Right lobe of liver (tissue), 6 donors: ENCODE measurements around the gene SLC9C1. TPM values are rescaled to one million over a fixed set of nuclear protein-coding genes. Genes with fewer than 3 reads are reported as not detected.

Experiments used
- ATAC-seq, 4 donors: fragments of 200-7000 bp; cut with Tn5 transposase; one replicate each; pipeline ENCODE4 v1.9.1; 2020; ENCODE audit warnings: mild to moderate bottlenecking in 4 of 4, moderate library complexity in 4 of 4
- DNase-seq, 3 donors: peaks; one replicate each; pipeline ENCODE4 v3.0.0-alpha.2; 2020
- H3K27ac ChIP-seq, 3 donors: fragments of 200-600 bp; one replicate each; pipeline ENCODE4 v1.8.0; 2022
- H3K27me3 ChIP-seq, 2 donors: fragments of 200-600 bp; one replicate each; pipeline ENCODE4 v1.8.0; 2022
- H3K36me3 ChIP-seq, 4 donors: fragments of 200-600 bp; sonication (generic) in 1 of 4; one replicate each; pipeline versions ENCODE4 v1.5.1 to v1.8.0; 2017 to 2022; ENCODE audit warnings: control low read depth in 1 of 4
- H3K4me1 ChIP-seq, 4 donors: fragments of 200-600 bp; sonication (generic) in 1 of 4; one replicate each; pipeline versions ENCODE4 v1.5.1 to v1.8.0; 2017 to 2022; ENCODE audit warnings: control low read depth in 1 of 4
- H3K4me3 ChIP-seq, 3 donors: fragments of 200-600 bp; one replicate each; pipeline ENCODE4 v1.8.0; 2022
- H3K9me3 ChIP-seq, 4 donors: fragments of 200-600 bp; sonication (generic) in 1 of 4; one replicate each; pipeline versions ENCODE4 v1.5.1 to v1.8.0; 2017 to 2022; ENCODE audit warnings: control low read depth in 1 of 4
- POLR2A ChIP-seq: fragments of 450-650 bp; IDR thresholded peaks from one replicate; pipeline ENCODE4 v1.6.1; 2017; ENCODE audit warnings: antibody characterized with exemption, mild to moderate bottlenecking
- WGBS: methylation state at CpG from one replicate; pipeline ENCODE4 v1.1.6; 2018; ENCODE audit warnings: low coverage, low lambda C conversion rate; ENCODE audit not compliant: insufficient coverage; ENCODE audit errors: missing lambda C conversion rate; 5-methylcytosine and 5-hydroxymethylcytosine counted together
- intact Hi-C, 2 donors: fragments of 100-400 bp; cut with DNase I; formaldehyde crosslinking; loops; one replicate each; pipeline versions ENCODE4 v1.11.2 to v1.14.1; 2022
- total RNA-seq, 6 experiments: library from RNA; depleted of rRNA in 2 of 6; stranded (reverse); fragments of >200 nt in 2 of 6; fragmentation: NEBNext Ultra II Directional in 3 of 6; extraction: Animal tissue kit (Norgen Biotek cat#: 25700) in 3 of 6; gene quantifications; one replicate each; pipeline versions ENCODE4 v1.1.0 to v1.2.4, GENCODE V29; 2016 to 2023
- TF ChIP-seq, protein P1 (sequence below), 4 donors: fragments of 200-600 bp in 3 of 4; fragments of 450-650 bp in 1 of 4; IDR thresholded peaks; one replicate each; pipeline versions ENCODE4 v1.5.1 to v1.8.0; 2016 to 2022; ENCODE audit warnings: antibody characterized with exemption in 4 of 4, mild to moderate bottlenecking in 2 of 4
- donor health status: DM: no; HTN: yes; CAD: no.
- donor health status: DM: no; HTN: no; CAD: no.
- donor health status: DM: no; HTN: no; CAD: no.
- donor health status: DM: no; HTN: yes; CAD: no.
- donor health status: DM: no; HTN: yes; CAD: no.

The SLC9C1 gene
- total RNA-seq, 6 experiments from 2014 or later = not detected

DNA sequence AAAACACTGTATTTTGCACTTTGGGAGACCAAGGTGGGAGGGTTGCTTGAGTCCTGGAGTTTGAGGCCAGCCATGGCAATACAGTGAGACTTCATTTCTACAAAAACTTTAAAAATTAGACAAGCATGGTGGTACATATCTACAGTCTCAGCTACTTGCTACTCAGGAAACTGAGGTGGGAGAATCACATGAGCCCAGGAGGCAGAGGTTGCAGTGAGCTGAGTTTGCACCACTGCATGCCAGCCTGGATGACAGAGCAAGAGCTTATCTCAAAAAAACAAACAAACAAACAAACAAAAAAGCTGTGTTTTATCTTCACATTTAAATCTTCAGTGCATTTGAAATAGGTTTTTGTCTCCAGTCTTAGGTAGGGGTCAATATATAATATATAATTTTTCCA lies 4.8 kb upstream of the SLC9C1 start:
- no peaks in the 10 kb centered on the region for H3K9me3 ChIP-seq
- intact Hi-C loops = no loop called here
- H3K27ac ChIP-seq = no peak overlapping the region
- H3K4me3 ChIP-seq = no peak overlapping the region
- no peaks in the 10 kb centered on the region for H3K27me3 ChIP-seq
- ATAC-seq (no peak), DNase-seq (no peak)
- no peaks in the 10 kb centered on the region for H3K36me3 ChIP-seq
- TF ChIP-seq, protein P1, sequence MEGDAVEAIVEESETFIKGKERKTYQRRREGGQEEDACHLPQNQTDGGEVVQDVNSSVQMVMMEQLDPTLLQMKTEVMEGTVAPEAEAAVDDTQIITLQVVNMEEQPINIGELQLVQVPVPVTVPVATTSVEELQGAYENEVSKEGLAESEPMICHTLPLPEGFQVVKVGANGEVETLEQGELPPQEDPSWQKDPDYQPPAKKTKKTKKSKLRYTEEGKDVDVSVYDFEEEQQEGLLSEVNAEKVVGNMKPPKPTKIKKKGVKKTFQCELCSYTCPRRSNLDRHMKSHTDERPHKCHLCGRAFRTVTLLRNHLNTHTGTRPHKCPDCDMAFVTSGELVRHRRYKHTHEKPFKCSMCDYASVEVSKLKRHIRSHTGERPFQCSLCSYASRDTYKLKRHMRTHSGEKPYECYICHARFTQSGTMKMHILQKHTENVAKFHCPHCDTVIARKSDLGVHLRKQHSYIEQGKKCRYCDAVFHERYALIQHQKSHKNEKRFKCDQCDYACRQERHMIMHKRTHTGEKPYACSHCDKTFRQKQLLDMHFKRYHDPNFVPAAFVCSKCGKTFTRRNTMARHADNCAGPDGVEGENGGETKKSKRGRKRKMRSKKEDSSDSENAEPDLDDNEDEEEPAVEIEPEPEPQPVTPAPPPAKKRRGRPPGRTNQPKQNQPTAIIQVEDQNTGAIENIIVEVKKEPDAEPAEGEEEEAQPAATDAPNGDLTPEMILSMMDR (IDR thresholded peaks at IDR 0.05) = no peak
- TF ChIP-seq POLR2A = no peak
- no peaks in the 10 kb centered on the region for H3K4me1 ChIP-seq

DNA sequence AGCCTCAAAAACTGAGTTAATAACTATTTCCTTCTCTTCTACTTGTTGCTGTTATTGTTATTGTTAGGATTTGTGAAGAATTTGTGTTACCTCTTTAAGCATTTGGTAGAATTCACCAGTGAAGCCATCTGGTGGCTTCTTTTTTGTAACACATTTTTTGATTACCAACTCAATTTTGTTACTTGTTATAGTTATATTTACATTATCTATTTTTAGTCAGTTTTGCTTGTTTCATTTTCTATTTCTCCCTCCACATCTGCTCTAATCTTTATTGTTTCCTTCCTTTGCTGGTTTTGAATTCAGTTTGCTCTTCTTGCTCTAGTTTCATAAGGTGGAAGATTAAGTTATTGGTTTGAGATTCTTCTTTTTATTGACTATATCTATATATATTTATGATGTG lies 3.7 kb upstream of the SLC9C1 start:
- DNase-seq (no peak), ATAC-seq (no peak)
- intact Hi-C loops = no loop called here
- TF ChIP-seq POLR2A = no peak
- TF ChIP-seq, protein P1 (IDR thresholded peaks at IDR 0.05) = no peak
- Histone ChIP-seq H3K9me3 (no peaks in the 10 kb centered on the region), H3K4me1 (no peaks in the 10 kb centered on the region), H3K27ac (no peak overlapping the region), H3K36me3 (no peaks in the 10 kb centered on the region), H3K27me3 (no peaks in the 10 kb centered on the region), H3K4me3 (no peak overlapping the region)

DNA sequence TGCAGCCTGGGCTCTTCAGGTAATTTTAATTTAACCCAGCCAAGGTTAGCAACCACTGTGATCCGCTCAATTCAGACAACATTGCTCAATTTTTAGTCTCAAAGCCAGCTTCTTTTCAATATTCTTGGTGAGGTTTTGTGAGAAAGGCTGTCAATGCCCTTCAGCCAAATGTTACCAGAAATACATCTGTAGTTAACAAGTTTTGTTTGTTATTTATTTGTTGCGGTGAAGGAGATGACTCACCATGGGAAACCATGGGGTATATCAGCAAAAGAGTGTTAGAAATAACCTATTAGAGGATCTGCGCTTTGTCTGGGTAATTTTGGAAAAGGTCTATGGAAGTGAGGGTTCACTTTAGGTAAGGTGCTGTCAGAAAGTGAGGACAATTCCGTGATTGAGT lies 5.0 kb downstream of the SLC9C1 start:
- Histone ChIP-seq H3K36me3 (no peaks in the 10 kb centered on the region), H3K27me3 (no peaks in the 10 kb centered on the region), H3K27ac (no peak overlapping the region), H3K4me1 (no peaks in the 10 kb centered on the region), H3K9me3 (no peaks in the 10 kb centered on the region), H3K4me3 (no peak overlapping the region)
- WGBS = 78% methylated on average over 4 of the region's 4 CpGs
- no peak for DNase-seq
- ATAC-seq = no peak
- intact Hi-C loops = no loop called here
- TF ChIP-seq, protein P1 (IDR thresholded peaks at IDR 0.05) = no peak
- no peak for TF ChIP-seq POLR2A

DNA sequence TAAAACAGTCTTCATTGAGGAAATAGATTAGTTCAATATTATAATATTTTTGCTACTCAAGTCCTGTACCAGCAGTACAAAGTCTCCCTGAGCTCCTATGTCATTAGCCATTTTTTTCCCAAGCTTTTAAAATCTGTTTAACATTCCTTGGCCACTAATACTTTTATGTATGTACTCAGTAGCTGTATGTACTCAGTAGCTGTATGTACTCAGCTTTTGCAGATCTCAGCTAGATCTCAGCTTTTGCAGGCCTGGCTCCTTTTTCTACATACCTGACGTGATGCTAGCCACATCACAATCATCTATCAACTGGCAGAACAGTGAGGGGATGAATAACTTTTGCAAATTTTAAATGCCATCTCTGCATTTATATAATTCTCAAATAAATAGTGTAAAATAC lies 13.8 kb downstream of the SLC9C1 start:
- TF ChIP-seq POLR2A = no peak
- TF ChIP-seq, protein P1 (IDR thresholded peaks at IDR 0.05) = no peak
- DNase-seq = no peak
- intact Hi-C loops = no loop called here
- Histone ChIP-seq H3K4me3 (no peak overlapping the region), H3K36me3 (no peaks in the 10 kb centered on the region), H3K27me3 (no peaks in the 10 kb centered on the region), H3K27ac (no peak overlapping the region), H3K4me1 (no peaks in the 10 kb centered on the region), H3K9me3 (no peaks in the 10 kb centered on the region)
- ATAC-seq = no peak
- WGBS = 31% methylated on average over 1 of the region's 1 CpG

DNA sequence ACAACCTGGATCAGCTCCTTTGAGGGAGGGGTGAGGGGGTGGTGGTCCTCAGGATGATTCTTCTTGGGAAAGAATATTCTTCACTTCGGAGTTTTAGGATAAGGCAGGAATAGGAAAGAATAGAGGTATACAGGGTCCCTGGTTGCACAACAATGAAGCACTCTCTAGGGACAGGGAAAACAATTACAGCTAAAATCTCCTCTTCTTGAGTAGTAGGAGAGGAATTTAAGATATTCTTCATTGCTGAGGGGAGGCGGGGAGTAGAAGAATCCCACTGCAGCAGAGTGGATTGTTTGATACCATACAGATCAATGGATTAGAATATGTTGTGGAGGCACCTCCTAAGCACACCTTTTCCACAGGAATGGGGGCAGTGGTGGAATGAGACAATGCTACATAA lies 20.5 kb downstream of the SLC9C1 start:
- 60% methylated on average over 2 of the region's 2 CpGs for WGBS
- no peaks in the 10 kb centered on the region for H3K4me1 ChIP-seq
- no peak for ATAC-seq
- no peaks in the 10 kb centered on the region for H3K27me3 ChIP-seq
- H3K4me3 ChIP-seq = no peak overlapping the region
- no peaks in the 10 kb centered on the region for H3K9me3 ChIP-seq
- intact Hi-C loops = no loop called here
- TF ChIP-seq POLR2A = no peak
- TF ChIP-seq, protein P1 (IDR thresholded peaks at IDR 0.05) = no peak
- no peak overlapping the region for H3K27ac ChIP-seq
- DNase-seq = no peak
- H3K36me3 ChIP-seq = no peaks in the 10 kb centered on the region
